GM12878 (cell line): ENCODE data around the gene FKBP9. TPM values are rescaled to one million over a fixed set of nuclear protein-coding genes. Genes with fewer than 3 reads are reported as not detected.

ENCODE experiments used
- ATAC-seq: fragments of 200-7000 bp; cut with Tn5 transposase; 3 replicates; pipeline ENCODE4 v1.9.1; 2020; ENCODE audit warnings: mild to moderate bottlenecking, moderate library complexity
- BruUV-seq: library from RNA; stranded (reverse); fragments of 400-500 nt; replicated peaks from 2 replicates; lab custom pipeline; 2021; lab: Mats Ljungman, UMichigan
- CTCF ChIA-PET: fragments of 300-600 bp; sonication (Branson Sonifier 250); formaldehyde crosslinking; extraction: SDS; loops from one replicate; lab custom pipeline; 2021; ENCODE audit warnings: inconsistent platforms; lab: Yijun Ruan, JAX
- POLR2A ChIA-PET: fragments of 350-600 bp; formaldehyde crosslinking; extraction: SDS; loops from one replicate; lab custom pipeline; 2021; ENCODE audit warnings: inconsistent platforms; lab: Charles Lee
- RAD21 ChIA-PET: fragments of 300-600 bp; sonication (Branson Sonifier 250); formaldehyde crosslinking; loops from one replicate; lab custom pipeline; 2023; ENCODE audit warnings: antibody characterized with exemption; ENCODE audit not compliant: unreplicated experiment; lab: Charles Lee
- SMC1A ChIA-PET: fragments of 300-600 bp; sonication (Branson Sonifier 250); formaldehyde crosslinking; loops from one replicate; lab custom pipeline; 2023; ENCODE audit not compliant: unreplicated experiment, uncharacterized antibody; lab: Charles Lee
- DNase-seq: peaks from one replicate; pipeline ENCODE4 v3.0.0-alpha.2; 2011; ENCODE audit warnings: low read depth, low spot score
- FAIRE-seq: peaks from 3 replicates; lab custom pipeline; 2011; peaks lifted over from hg19 to GRCh38; lab: Jason Lieb, UNC
- H2AFZ ChIP-seq: 2 replicates; pipeline ENCODE4 v1.6.0; 2011; ENCODE audit warnings: low read depth, low read length, control low read depth; ENCODE audit not compliant: control insufficient read depth
- H3K27ac ChIP-seq: 2 replicates; pipeline ENCODE4 v1.5.1; 2011; ENCODE audit warnings: control low read depth; ENCODE audit not compliant: control insufficient read depth, insufficient read depth
- H3K27me3 ChIP-seq, 2 experiments: replicated peaks in 1 of 2; 2 replicates each; pipeline versions ENCODE4 v1.6.0 to v1.6.1; 2011; ENCODE audit warnings: low read length in 1 of 2; ENCODE audit not compliant: control insufficient read depth in 2 of 2, insufficient read depth in 2 of 2
- H3K36me3 ChIP-seq, 2 experiments: 2 replicates each; pipeline ENCODE4 v1.5.1; 2011; ENCODE audit warnings: low read length in 1 of 2; ENCODE audit not compliant: control insufficient read depth in 2 of 2, insufficient read depth in 2 of 2
- H3K4me1 ChIP-seq: 2 replicates; pipeline ENCODE4 v1.6.1; 2011; ENCODE audit warnings: mild to moderate bottlenecking, low read length, moderate library complexity, mixed read lengths; ENCODE audit not compliant: control insufficient read depth, insufficient read depth
- H3K4me2 ChIP-seq: 2 replicates; pipeline ENCODE4 v1.6.0; 2011; ENCODE audit warnings: control low read depth; ENCODE audit not compliant: control insufficient read depth, insufficient read depth
- H3K4me3 ChIP-seq: fragments of 200-600 bp; sonication (generic); 2 replicates; pipeline ENCODE4 v1.5.1; 2016
- H3K79me2 ChIP-seq: 2 replicates; pipeline ENCODE4 v1.6.0; 2011; ENCODE audit warnings: low read length; ENCODE audit not compliant: control insufficient read depth, insufficient read depth
- H3K9ac ChIP-seq: 2 replicates; pipeline ENCODE4 v1.8.0; 2011; ENCODE audit warnings: low read length, control low read depth, mixed read lengths; ENCODE audit not compliant: control insufficient read depth, insufficient read depth
- H3K9me3 ChIP-seq: replicated peaks from 3 replicates; pipeline ENCODE4 v1.5.1; 2011; ENCODE audit warnings: mild to moderate bottlenecking, low read length; ENCODE audit not compliant: control insufficient read depth, insufficient read depth
- H4K20me1 ChIP-seq: 2 replicates; pipeline ENCODE4 v1.6.0; 2011; ENCODE audit not compliant: control insufficient read depth, insufficient read depth
- BHLHE40 ChIP-seq, 2 experiments: fragments of 450-650 bp in 1 of 2; IDR thresholded peaks; 2 replicates each; pipeline ENCODE4 v1.6.1; 2011 to 2017; ENCODE audit warnings: low read depth in 2 of 2, borderline replicate concordance in 1 of 2, improper control_type of control experiment in 1 of 2, low read length in 1 of 2, mild to moderate bottlenecking in 1 of 2
- BMI1 ChIP-seq: fragments of 450-650 bp; IDR thresholded peaks from 2 replicates; pipeline ENCODE4 v1.6.1; 2016; ENCODE audit warnings: mild to moderate bottlenecking, moderate library complexity, borderline replicate concordance
- EZH2 ChIP-seq: IDR thresholded peaks from 2 replicates; pipeline ENCODE4 v1.6.1; 2012; ENCODE audit warnings: low read depth, mild to moderate bottlenecking, control low read depth, inconsistent platforms, low read length, borderline replicate concordance; ENCODE audit not compliant: control insufficient read depth
- GATAD2B ChIP-seq: fragments of 450-650 bp; conservative IDR thresholded peaks from 2 replicates; pipeline ENCODE4 v1.6.1; 2017; ENCODE audit warnings: low read depth, mild to moderate bottlenecking, moderate library complexity
- HDAC6 ChIP-seq: fragments of 200-600 bp; sonication (generic); IDR thresholded peaks from one replicate; pipeline ENCODE4 v1.8.0; 2017; ENCODE audit warnings: antibody characterized with exemption; ENCODE audit not compliant: unreplicated experiment
- HDGF ChIP-seq: fragments of 450-650 bp; IDR thresholded peaks from 2 replicates; pipeline ENCODE4 v1.6.1; 2016; ENCODE audit warnings: antibody characterized with exemption
- MEF2A ChIP-seq: IDR thresholded peaks from 2 replicates; pipeline ENCODE4 v1.6.1; 2011; ENCODE audit warnings: low read depth, mild to moderate bottlenecking, low read length, moderate library complexity; ENCODE audit not compliant: insufficient read depth
- NR2F1 ChIP-seq: fragments of 450-650 bp; conservative IDR thresholded peaks from 2 replicates; pipeline ENCODE4 v1.6.1; 2017; ENCODE audit warnings: mild to moderate bottlenecking
- PML ChIP-seq: IDR thresholded peaks from 2 replicates; pipeline ENCODE4 v1.6.1; 2012; ENCODE audit warnings: low read length, inconsistent platforms
- TARDBP ChIP-seq: IDR thresholded peaks from 2 replicates; pipeline ENCODE4 v1.6.1; 2016; ENCODE audit warnings: borderline replicate concordance
- TBL1XR1 ChIP-seq: IDR thresholded peaks from 2 replicates; pipeline ENCODE4 v1.6.1; 2012; ENCODE audit warnings: low read depth, low read length, improper control_type of control experiment
- YY1 ChIP-seq: IDR thresholded peaks from 2 replicates; pipeline ENCODE4 v1.6.1; 2011; ENCODE audit warnings: low read depth, mild to moderate bottlenecking, low read length
- ZNF274 ChIP-seq: IDR thresholded peaks from one replicate; pipeline ENCODE4 v1.8.0; 2011; ENCODE audit not compliant: insufficient read length, insufficient read depth
- in situ Hi-C: fragments of 300-500 bp; cut with MboI; formaldehyde crosslinking; loops from 9 replicates; pipeline ENCODE4 v1.14.3; 2018; ENCODE audit warnings: mixed read lengths
- intact Hi-C: fragments of 100-400 bp; cut with micrococcal nuclease; formaldehyde crosslinking; loops from one replicate; pipeline ENCODE4 v1.14.2; 2022; ENCODE audit not compliant: unreplicated experiment
- polyA plus RNA-seq, 11 experiments: library from polyadenylated mRNA; depleted of rRNA in 4 of 11; unstranded in 6 of 11; stranded (reverse) in 5 of 11; fragments of >200 nt; fragmentation: Nextera tagmentation in 4 of 11; fragmentation: Illumina TruSeq in 1 of 11; extraction: Ambion mirVana in 4 of 11; extraction: Trizol in 1 of 11; gene quantifications; 1 replicate in 1 of 11; 2 replicates in 10 of 11; pipeline versions ENCODE4 v1.2.1 to v1.2.3, GENCODE V29; 2011 to 2016; ENCODE audit warnings: inconsistent platforms in 2 of 11, missing spikeins in 2 of 11, low read depth in 1 of 11
- total RNA-seq, 4 experiments: library from RNA; depleted of rRNA in 3 of 4; stranded (reverse); fragments of >200 nt in 3 of 4; fragmentation: Illumina TruSeq in 1 of 4; extraction: Trizol in 1 of 4; gene quantifications; 2 replicates each; pipeline versions ENCODE4 v1.2.1 to v1.2.3, GENCODE V29; 2013 to 2021
- TF ChIP-seq, protein P1 (sequence below): fragments of 450-650 bp; IDR thresholded peaks from 2 replicates; pipeline ENCODE4 v1.6.1; 2017; ENCODE audit warnings: low read depth, mild to moderate bottlenecking, moderate library complexity
- TF ChIP-seq, protein P2 (sequence below): fragments of 450-650 bp; IDR thresholded peaks from 2 replicates; pipeline ENCODE4 v1.6.1; 2017; ENCODE audit warnings: borderline replicate concordance
- TF ChIP-seq, protein P3 (sequence below): IDR thresholded peaks from 2 replicates; pipeline ENCODE4 v1.6.1; 2012; ENCODE audit warnings: improper control_type of control experiment, low read depth, low read length; ENCODE audit not compliant: insufficient replicate concordance

FKBP9 gene
- total and polyA plus RNA-seq, 10 of the 15 experiments (the other 5 are each of a cell fraction or from before 2014, with no cell fraction given): 0.04 to 6.6 (median 2.6) TPM

DNA sequence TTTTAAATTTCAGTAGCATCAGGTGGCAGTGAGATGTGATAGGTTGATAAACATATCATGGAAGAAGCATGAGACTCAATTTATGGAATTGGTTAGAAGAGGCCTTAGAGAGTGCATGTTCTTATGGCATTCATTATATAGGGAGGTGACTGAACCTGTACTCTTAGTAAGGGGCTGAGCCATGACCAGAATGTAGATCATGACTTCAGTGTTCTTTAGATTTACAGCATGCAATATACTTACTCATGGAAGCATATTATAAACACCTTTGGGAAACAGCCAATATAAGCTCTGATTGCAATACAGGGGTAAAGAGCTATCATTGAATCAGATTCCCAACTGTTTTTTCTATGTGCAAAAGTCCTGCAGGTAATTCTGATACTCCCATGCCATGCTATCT lies 55.1 kb downstream of the FKBP9 start:
- Histone ChIP-seq H3K4me1 (no peaks in the 10 kb centered on the region), H3K4me3 (no peak overlapping the region), H2AFZ (no peak overlapping the region), H3K27me3 (no peaks in the 10 kb centered on the region), H3K36me3 (peaks cover 2 to 31% of the 10 kb centered on the region in 2 experiments), H3K27ac (no peak overlapping the region), H4K20me1 (no peaks in the 10 kb centered on the region), H3K4me2 (no peak overlapping the region), H3K9ac (no peak overlapping the region), H3K79me2 (no peaks in the 10 kb centered on the region), H3K9me3 (no peaks in the 10 kb centered on the region)
- RAD21 ChIA-PET: no interaction called here
- no TSS peak for BruUV-seq
- POLR2A ChIA-PET: no interaction called here
- SMC1A ChIA-PET: interaction anchor here (0.7 to 1.5 kb wide), 3 partner anchors 10 to 227 kb away, joined by 3 to 6 read pairs (median 3); no protein-coding TSS in a partner anchor
- FAIRE-seq (no peak), ATAC-seq (no peak), DNase-seq (no peak)
- intact Hi-C loops (no loop called here), in situ Hi-C loops (no loop called here)
- CTCF ChIA-PET: interaction anchor here (1.2 to 1.3 kb wide), 2 partner anchors 12 to 96 kb away, joined by 3 to 4 read pairs; no protein-coding TSS in a partner anchor
- no peak for TF ChIP-seq GATAD2B
- TF ChIP-seq, protein P1, sequence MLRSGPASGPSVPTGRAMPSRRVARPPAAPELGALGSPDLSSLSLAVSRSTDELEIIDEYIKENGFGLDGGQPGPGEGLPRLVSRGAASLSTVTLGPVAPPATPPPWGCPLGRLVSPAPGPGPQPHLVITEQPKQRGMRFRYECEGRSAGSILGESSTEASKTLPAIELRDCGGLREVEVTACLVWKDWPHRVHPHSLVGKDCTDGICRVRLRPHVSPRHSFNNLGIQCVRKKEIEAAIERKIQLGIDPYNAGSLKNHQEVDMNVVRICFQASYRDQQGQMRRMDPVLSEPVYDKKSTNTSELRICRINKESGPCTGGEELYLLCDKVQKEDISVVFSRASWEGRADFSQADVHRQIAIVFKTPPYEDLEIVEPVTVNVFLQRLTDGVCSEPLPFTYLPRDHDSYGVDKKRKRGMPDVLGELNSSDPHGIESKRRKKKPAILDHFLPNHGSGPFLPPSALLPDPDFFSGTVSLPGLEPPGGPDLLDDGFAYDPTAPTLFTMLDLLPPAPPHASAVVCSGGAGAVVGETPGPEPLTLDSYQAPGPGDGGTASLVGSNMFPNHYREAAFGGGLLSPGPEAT: no peak
- no peak for TF ChIP-seq TARDBP
- TF ChIP-seq MEF2A: no peak
- TF ChIP-seq TBL1XR1: no peak
- no peak for TF ChIP-seq ZNF274
- no peak for TF ChIP-seq BHLHE40 (IDR thresholded peaks at IDR 0.05; ENCODE audit: borderline replicate concordance in 1 of 2, low read depth in 2 of 2, low read length in 1 of 2)
- no peak for TF ChIP-seq HDGF
- no peak for TF ChIP-seq NR2F1
- no peak for TF ChIP-seq YY1
- no peak for TF ChIP-seq PML
- TF ChIP-seq, protein P2, sequence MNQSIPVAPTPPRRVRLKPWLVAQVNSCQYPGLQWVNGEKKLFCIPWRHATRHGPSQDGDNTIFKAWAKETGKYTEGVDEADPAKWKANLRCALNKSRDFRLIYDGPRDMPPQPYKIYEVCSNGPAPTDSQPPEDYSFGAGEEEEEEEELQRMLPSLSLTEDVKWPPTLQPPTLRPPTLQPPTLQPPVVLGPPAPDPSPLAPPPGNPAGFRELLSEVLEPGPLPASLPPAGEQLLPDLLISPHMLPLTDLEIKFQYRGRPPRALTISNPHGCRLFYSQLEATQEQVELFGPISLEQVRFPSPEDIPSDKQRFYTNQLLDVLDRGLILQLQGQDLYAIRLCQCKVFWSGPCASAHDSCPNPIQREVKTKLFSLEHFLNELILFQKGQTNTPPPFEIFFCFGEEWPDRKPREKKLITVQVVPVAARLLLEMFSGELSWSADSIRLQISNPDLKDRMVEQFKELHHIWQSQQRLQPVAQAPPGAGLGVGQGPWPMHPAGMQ: no peak
- TF ChIP-seq BMI1: no peak
- TF ChIP-seq, protein P3, sequence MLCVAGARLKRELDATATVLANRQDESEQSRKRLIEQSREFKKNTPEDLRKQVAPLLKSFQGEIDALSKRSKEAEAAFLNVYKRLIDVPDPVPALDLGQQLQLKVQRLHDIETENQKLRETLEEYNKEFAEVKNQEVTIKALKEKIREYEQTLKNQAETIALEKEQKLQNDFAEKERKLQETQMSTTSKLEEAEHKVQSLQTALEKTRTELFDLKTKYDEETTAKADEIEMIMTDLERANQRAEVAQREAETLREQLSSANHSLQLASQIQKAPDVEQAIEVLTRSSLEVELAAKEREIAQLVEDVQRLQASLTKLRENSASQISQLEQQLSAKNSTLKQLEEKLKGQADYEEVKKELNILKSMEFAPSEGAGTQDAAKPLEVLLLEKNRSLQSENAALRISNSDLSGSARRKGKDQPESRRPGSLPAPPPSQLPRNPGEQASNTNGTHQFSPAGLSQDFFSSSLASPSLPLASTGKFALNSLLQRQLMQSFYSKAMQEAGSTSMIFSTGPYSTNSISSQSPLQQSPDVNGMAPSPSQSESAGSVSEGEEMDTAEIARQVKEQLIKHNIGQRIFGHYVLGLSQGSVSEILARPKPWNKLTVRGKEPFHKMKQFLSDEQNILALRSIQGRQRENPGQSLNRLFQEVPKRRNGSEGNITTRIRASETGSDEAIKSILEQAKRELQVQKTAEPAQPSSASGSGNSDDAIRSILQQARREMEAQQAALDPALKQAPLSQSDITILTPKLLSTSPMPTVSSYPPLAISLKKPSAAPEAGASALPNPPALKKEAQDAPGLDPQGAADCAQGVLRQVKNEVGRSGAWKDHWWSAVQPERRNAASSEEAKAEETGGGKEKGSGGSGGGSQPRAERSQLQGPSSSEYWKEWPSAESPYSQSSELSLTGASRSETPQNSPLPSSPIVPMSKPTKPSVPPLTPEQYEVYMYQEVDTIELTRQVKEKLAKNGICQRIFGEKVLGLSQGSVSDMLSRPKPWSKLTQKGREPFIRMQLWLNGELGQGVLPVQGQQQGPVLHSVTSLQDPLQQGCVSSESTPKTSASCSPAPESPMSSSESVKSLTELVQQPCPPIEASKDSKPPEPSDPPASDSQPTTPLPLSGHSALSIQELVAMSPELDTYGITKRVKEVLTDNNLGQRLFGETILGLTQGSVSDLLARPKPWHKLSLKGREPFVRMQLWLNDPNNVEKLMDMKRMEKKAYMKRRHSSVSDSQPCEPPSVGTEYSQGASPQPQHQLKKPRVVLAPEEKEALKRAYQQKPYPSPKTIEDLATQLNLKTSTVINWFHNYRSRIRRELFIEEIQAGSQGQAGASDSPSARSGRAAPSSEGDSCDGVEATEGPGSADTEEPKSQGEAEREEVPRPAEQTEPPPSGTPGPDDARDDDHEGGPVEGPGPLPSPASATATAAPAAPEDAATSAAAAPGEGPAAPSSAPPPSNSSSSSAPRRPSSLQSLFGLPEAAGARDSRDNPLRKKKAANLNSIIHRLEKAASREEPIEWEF: no peak
- TF ChIP-seq EZH2: no peak
- TF ChIP-seq HDAC6: no peak
